NCI-H2196 treated with DMSO at 0.1 percent for 48 hours (cell line): ENCODE data around the gene ZNF853.

Experiments
- DNase-seq: peaks from one replicate; lab custom pipeline; 2025; ENCODE audit not compliant: unreplicated experiment; lab: John Stamatoyannopoulos, UW

ZNF853 gene

DNA sequence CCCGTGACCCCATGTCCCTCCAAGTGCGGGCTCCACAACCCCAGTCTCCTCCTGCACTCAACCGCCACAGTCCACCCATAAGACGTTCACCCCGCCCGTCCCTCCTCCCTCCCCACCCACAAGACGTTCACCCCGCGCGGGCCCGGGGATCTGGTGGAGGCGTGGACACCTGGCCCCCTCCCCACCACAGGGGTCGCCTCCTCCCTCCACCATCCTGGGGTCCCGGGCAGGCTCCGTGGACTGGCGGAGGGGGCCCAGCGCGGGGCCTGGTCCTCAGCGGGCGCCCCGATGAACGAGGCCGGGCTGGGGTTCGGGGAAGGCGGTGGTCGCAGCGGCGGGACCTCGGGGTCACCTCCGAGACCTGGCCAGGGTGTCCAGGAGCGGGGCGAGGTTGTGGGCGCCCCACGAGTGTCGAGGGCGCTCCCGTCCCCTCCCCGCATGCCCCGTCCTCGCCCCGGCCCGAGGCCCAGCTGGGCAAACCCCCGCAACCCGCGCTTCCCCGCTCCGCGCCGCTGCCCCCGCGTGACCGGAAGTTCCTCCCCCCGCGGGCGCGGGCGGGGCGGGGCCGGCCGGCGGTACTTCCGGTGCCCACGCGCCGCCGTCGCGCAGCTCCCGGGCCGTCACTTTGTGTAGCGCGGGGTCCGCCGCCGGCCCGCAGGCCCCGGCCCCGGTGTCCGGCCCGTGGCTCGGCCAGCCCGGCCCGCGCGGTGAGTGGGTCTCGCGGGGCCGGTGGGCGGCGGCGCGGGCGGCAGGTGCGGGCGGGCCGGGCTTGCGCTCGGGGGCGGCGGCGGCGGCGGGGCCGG lies 21.5 kb downstream of the ZNF853 start, which contains the start of gene ZNF316:
Gene ZNF316, plus strand, starts transcription at position 578 of the 803 bp plus-strand sequence. CDS start 5,092 bp downstream, outside the sequence.
- DNase-seq = no peak

DNA sequence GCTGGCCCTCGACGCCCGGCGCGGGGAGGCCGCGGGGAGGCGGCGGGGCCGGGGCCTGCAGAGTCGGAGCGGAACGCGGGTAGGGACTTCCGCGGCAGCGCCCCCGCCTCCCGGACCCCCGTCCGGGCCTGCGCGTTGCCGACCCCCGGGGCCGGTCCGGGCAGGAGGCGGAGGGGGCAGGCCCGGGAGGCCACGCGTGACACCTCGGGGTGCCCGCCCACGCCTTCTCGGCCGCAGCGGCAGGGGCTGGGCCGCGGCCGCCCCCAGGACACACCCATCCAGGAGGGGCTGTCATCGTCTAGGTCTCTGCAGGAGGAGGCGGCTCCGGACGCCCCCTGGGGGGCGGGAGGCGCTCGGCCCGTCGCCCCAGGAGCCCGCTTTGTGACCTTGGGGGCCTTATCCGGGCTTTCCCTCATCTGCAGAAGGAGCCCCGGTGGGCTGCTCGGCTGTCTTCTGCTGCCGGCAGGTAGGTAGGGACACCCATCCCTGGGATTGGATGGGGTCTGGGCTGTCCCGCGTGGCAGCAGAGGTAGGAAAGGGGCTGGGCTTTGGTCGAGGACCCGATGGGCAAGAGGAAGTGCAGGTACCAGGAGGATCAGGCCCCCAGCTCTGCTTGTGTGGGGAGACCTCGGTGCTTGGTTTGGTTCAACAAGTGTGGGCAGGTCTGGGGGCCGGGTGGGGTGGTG lies 22.3 kb downstream of the ZNF853 start:
- no peak for DNase-seq

DNA sequence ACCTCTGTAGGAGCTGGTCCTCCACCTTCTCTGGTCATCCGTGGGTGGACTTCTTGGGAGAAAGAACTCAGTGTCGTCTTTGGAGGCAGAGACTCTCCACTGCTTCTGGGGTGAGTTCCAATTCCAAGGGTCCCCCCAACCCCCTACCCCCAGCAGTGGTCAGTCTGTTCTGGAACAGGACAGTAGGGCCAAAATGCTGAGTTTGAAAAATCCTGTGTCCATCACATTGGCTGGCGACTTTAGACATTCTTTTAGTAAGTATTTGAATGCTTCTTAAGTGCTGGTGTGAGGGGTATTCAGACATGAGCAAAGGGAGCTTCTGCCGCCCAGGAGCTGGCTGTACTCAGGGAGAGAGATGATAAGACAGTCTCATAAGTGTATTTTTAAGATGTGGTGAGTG lies 23.6 kb downstream of the ZNF853 start:
- DNase-seq = no peak

DNA sequence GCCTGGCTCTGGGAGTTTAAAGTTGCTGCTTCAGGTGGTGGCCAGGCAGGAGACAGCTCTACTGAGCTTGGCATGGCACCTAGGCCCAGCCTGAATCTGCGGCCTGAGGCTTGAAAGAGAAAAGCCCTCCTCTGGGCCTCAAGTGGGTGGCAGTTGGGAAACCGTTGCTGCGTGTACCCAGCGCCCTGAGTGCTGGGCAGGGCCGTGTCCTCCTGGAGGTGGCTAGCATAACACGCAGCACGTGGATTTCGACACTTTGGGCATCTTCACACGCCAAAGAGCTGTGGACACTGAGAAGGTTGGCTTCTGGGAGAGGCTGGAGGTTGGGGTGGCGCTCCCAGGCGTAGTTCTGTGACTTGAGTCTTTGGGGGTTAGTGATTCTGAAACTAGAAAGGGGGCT lies 24.2 kb downstream of the ZNF853 start:
- DNase-seq = no peak

DNA sequence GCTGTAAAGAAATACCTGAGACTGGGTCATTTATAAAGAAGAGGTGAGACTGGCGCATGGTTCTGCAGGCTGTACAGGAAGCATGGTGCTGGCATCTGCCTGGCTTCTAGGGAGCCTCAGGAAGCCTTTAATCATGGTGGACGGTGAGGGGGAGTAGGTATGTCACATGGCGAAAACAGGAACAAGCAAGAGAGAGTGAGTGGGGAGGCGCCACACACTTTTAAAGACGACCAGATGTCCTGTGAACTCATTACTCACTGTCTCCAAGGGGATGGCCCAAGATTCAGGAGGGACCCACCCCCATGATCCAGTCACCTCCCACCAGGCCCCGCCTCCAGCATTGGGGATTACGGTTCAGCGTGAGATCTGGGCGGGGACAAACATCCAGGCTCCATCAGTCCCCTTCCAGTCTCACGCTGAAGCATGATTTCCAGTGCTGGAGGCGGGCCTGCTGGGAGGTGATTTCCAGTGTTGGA lies 24.9 kb downstream of the ZNF853 start:
- DNase-seq = no peak

DNA sequence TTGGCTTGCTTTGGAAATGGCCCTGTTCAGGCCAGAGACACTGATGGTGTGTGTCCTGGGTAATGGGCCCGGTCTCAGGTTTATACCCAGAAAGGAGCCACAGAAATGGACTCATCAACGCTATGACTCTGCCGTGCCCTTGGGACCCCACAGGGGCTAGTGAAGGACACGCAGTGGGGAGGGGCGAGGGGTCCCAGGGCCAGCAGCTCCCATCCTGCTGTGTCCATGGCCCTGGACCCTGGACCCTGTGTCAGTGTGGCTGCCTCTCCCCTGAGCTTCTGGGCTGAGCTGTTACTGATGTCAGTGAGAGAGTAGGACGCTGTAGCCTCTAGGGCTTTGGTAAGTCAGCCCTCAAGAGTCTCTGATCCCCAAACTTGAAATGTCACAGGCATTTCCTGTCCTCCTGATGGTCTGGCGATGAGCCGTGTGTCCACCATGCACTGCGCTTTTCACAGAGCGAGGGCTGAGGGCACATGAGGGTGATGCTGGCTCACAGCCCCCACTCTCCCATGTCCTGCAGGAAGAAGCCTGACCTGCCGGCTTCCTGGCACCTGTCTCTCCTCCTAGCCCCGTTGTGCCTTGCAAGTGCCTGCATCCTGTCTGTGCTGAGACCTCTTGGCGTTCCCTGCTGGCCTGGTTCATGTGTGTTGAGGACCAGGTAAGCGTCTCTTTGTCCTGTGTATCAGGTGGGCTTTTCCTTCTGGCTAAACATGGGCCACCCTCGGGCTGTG lies 26.1 kb downstream of the ZNF853 start:
- DNase-seq = no peak

DNA sequence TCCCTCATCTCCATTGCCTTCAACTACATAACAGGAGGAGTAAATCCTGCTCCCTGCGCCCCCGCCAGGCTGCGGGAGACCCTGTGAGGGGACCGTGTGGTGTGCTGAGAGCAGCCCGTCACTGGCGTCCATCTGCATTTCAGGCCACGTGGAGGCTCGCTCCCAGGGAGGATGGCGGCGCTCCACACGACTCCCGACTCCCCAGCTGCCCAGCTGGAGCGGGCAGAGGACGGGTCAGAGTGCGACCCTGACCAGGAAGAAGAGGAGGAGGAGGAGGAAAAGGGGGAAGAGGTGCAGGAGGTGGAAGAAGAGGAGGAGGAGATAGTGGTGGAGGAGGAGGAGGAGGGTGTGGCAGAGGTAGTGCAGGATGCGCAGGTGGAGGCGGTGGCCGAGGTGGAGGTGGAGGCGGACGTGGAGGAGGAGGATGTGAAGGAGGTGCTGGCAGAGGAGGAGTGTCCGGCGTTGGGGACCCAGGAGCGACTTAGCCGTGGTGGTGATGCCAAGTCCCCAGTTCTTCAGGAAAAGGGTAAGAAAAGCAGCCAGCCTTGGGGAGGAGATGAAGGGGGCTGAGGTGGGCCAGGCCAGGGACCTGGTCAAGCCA lies 26.9 kb downstream of the ZNF853 start:
- DNase-seq = no peak

DNA sequence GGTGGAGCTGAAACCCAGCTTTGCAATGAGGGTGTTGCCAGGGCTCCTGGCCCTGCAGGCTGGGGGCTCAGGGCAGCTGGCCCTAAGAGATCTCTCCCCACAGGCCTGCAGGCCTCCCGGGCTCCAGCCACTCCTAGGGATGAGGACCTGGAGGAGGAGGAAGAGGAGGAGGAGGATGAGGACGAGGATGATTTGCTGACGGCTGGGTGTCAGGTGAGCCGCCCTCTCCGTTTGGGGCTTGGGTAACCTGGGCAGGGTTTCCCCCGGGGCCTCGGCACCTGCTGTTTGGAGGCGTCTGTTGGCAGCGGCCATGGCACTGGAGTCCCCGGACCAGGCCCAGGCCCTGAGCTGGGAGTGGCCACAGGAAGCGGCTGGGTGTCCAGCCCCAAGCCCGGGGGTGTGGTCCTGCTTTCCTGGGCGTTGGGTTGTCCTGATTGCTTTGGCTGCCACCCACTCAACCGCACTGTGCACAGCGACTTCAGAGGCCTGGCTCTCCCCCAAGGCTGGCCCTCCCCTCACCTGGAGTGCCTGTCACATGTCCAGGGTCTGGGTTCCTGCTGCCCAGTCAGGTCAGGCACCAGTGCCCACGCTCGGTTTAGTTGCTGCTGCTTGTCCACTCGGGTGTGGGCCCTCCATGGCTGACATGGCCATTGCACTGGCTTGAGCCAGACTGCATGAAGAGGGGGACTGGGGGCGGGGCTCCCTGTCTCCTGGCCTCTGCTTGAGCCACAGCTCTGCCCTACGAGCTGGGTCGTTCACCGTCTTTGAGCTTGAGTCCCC lies 27.6 kb downstream of the ZNF853 start:
- DNase-seq = no peak

DNA sequence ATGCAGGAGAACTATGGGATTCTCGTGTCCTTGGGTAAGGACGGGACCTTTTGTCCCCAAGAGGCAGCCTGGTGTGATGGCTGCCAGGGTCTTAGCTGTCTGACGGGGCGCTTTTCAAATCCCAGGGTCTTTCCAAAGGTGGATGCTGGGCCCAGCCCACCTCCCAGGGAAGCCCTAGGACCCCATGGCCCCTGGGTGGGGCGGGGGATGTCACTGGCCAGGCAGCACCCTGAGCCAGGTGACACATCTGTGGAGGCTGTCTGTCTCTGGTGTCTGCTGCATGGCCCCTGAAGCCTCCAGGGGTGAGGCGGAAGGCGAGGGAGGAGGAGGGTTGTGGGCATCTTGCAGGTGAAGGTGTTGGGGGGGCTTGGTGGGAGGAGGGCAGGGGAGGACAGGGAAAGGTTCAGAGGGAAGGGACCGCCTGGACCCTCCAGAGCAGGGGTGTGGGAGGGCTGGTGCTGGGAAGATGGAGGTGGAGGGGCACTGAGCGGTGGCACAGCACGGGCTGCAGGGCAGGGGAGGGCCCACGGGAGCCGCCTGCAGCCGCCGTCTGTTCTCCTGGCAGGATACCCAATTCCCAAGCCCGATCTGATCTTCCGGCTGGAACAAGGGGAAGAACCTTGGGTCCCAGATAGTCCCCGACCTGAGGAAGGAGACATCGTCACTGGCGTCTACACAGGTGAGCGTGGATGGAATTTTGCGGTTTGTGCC lies 28.7 kb downstream of the ZNF853 start:
- DNase-seq = no peak

DNA sequence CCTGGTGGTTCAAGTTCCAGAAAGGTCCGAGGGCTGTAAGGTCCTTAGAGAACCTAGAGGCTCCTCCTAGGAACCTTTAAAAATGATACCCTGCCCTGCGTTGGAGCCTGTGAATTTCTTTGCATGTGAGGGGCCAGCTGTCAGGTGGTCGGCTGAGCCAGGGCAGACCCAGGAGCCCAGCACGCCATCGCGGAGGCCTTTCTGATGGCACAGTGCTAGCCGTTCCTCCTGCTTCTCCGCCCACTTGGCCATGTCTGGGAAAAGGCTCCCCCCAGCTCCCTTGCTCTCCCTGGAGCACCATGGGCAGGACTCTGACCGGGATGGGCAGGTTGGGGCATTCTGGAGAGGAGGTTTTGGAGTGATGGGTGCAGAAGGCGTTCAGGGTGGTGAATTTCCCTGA lies 29.3 kb downstream of the ZNF853 start:
- DNase-seq = no peak

DNA sequence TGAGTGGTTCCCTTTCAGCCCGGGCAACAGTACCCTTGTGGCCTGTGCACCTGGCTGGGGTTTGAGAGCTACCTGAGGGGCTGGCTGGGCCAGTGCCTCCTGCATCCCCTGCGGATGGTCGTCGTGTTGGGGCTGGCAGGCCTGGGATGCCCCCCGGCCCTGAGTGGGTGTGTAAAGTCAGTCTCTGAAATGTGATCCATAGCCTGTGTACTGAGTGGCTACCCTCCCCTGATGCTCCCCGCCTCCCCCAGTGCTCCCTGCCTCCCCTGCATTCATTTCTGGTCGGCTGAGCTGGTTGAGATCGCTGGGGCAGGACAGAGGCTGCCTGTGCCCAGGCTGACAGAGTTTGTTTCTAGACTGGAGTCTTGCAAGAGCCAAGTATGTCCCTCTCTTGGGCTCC lies 31.1 kb downstream of the ZNF853 start:
- no peak for DNase-seq

DNA sequence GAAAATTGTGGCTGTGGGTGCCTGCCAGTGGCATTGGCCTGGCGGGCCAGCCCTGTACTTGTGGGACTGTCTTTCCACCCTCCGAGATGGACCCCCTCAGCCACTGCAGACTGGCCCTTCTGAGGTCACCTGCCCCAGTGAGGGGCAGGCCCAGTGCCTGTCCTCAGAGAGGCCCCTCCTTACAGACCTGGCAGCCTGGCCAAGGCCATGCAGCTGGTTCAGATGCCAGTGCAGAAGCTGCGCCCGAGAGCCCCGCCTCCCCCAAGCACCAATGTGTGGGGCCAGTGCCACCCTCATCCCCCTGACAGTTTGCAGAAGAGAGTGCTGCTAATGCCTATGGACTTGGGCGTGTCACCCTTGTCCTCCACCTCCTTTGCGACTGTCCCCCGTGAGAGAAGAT lies 31.7 kb downstream of the ZNF853 start:
- no peak for DNase-seq

DNA sequence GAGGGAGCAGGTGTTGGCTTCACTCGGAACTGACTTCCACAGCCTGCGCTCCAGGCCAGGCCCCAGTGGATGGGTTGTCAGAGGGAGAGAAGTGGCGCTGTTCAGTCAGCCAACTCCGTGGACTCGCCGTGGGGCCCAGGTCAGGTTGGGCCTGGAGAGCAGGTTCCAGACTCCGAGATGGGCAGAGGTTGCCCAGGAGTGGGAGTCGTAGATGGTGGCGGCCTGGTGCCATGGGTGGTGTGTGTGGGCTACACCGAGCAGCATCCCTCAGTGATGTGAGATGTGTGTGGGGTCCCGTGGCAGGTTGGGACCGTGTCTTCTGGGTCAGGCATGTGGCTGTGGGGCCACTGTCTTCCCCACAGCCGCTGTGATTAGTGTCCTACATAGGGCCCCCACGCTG lies 32.1 kb downstream of the ZNF853 start:
- DNase-seq = no peak

DNA sequence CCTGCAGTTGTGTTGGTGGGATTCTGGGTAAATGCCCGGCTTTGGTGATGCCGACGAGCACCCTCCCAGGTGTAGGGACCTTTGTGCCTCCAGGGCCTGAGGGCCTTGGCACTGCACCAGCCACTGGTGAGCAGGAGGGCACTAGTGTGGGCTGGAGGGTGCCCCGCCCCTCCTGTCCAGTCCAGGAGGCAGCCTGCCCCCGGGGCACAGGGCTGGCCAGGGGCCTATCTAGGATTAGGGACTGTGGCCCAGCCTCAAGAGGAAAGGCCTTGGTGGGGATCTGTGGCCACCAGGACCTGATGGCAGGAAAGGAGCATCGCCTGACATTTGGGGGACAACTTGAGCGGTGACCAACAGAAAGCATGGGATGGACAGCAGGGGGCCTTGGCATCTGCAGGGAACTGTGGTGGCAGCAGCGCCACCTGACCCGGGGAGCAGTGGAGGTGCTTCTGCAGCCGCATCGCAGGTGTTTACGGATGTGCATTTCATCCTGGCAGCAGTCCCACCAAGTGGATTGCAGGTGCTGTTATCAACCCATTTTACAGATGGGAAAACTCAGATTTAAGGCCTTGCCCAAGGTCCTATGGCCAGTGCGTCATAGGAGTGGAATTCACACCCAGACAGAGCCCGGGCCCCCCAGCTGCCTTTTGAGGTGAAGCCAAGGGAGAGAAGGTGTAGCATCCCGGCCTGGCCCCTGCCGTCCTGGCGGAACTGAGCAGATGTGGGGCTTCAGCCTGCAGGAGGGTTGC lies 32.8 kb downstream of the ZNF853 start:
- no peak for DNase-seq

DNA sequence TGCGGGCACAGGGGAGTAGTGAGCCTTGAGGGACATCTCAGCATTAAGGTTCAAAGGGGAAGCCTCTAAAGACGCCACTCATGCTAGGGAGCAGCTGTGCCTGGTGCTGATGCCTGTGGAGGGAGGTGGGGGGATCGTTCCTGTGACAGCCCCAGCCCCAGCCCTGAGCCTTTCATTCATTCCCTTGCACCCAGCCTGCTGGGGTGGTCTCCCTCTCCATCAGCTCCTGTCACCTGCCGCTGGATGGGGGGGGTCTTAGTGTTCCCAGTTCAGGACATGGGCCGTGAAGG lies 33.4 kb downstream of the ZNF853 start:
- DNase-seq = no peak

DNA sequence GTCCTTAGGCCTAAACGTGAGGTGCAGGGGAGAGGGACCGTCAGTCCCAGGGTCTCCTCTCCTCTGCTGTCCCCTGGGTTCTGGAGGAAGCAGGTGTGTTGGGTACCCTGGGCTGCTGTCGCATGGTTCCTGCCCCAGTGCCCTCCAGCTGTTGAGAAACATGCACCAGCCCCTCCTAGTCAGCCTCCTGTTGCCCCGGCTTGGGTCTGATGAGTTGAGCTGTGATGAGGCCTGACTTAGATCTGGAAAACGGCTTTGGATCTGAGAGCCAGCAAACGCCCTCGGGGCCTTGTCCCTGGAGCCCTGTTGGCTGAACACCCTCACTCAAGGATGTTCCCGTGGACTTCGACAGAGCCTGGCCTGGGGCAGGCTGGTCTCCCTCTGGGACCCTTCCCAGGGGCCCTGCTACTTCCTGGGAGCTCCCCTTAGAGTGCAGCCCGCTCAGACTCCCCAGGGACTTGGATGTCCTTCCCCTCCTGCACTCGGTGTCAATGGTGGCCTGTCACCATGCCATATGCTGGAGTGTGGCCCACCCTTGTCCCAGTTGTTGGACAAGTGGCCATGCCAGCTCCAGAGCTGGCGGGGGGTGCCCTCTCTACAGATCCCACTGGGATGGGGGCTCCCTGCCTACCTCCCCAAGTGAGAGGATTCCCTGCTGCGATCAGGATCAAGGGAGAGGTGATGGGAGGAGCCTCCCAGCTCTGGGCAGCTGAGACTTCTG lies 34.0 kb downstream of the ZNF853 start:
- DNase-seq = no peak

DNA sequence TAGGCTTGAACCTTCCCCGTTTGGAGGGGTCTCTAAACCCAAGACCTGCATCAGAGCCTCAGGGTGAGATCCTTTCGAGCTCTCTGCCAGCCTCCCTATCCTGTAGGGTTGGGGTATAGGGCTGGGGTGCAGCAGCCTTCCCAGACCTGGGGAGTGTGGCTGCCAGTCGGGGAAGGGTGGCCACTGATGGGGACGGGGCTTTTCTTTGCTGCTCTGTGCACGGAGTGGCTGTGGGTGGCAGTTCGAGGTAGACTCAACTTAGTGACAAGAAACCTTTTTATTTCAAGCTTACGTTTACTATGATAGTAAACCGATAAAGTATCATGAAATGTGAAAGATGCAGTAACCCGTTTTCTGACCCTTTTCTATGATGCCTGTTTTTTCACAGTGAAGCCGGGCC lies 34.7 kb downstream of the ZNF853 start:
- DNase-seq = no peak

DNA sequence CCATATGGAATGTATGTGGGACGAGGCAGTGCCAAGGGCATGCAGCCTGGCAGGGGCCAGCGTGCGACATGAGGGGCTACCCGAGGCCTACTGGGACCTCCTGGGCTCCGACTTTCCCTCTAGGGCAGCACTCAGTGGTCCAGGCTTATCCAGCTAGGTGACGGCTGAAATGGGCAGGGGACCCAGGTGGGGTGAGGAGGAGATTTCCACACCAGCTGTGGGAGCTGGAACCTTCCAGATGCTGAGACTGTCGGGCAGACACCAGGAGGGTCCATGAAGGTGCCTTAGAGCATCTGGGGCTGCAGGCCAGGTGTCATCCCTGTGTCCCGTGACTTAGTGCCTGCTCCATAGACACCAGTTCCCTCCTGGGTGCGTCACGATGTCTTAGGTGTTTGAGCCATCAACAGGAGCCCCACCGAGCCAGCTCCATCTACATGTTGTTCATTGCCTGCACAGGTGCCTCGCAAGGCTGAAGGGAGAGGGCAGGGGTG lies 35.2 kb downstream of the ZNF853 start:
- DNase-seq = no peak
